ENCODE results near the gene SH3BP4.
A peak's percentile ranks its signal among the peaks of the same experiment; 100 is the strongest.

Gene SH3BP4

GRCh38 chr2:235024931-235025773 is 73.3 kb downstream of the SH3BP4 start:
- DNase-seq = no peak

GRCh38 chr2:235025800-235026536 is 74.2 kb downstream of the SH3BP4 start:
- no peak for DNase-seq

DNA sequence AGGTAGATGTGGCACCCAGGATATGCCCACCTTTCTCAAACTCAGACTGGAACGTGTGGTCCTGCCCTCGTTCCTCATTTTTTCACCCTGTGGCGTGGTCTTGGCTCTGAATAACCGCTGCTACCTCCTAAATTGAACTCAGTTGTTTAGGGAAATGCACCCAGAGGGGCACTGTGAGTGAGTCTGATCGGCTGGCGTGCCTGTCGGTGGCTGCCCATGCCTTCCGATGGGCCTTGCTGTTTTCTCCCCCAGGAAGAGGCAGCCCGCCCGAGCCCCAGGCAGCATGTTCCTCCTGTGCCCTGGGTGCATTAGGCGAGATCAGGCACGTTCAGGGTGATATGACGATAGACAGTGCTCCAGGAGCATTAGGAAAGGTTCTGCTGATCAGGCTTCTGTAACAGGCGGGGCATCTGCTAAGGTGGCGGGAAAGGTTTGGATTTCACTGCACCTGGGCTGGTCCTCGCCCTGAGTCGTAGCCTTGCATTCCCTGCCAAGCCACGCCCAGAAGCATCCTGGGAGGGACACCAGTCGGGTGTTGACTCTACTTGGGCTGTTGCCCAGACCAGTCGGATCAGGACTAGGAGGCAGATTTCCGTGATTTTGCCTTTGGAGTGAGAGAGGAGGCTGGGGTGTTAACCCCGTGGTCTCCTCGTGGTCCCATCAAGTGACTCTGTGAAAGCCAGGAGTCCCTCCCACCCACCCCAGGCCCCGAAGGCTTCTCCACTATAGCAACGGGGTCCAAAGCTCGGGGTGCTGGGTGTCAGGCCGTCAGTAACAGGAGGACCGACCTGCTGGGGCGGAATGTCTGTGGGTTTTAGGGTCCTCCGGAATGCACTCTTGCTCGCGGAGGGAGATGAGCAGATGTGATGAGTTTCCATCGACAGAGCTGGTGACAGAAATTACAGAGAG is 75.1 kb downstream of the SH3BP4 start:
- no peak for DNase-seq

DNA sequence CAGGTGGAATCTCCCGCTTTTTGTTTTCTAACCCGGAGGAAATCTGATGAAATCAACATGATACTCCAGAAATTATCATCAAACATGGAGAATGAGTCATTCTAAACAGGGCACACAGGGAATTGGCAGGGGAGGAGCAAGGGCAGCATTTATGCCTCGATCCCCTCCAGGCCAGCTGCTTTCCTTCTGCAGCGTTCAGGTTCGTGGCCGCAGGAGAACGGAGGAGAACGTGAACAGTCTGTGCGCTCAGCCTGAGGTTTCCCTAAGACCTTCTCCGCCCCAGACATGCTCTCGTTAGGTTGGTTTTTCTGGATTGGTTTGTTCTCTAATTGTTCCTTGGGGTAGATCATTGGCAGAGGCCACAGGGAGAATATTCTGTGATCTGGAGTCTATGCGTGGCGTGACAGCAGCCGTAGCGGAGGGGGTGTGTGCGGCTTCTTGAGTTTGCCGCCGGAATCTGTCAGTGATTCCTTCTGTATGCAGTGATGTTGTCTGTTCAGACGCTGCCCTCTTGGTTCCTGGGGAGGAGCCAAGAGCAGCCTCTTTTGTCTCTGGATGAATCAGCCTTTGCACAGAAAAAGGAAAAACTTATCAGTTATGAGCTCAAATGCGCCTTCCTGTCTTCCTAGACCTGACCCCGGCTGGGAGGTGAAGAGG is 75.9 kb downstream of the SH3BP4 start:
- DNase-seq = no peak

- DNase-seq = no peak
Measured at GRCh38 chr2:235028646-235029045, 76.8 kb downstream of the SH3BP4 start.

DNA sequence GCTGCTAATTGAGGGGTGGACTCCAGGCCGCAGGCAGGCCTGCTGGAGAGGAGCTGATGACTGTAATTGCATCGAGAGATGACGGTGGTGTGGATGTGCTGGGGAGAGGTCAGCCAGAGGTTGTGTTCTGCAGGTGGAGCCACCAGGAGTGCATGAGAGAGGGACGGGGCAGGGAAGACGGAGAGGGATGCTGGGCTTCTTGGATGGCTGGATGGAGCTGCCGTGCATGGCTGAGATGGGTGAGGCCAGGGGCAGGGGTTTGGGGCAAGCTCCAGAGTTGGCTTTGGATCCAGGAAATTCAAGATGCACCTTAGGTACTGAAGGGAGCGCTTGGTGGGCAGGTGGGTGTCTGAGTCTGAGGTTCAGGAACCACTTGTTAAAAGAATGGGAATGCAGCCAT is 77.2 kb downstream of the SH3BP4 start:
- no peak for DNase-seq

- DNase-seq = no peak
Measured at GRCh38 chr2:235030126-235030525, 78.3 kb downstream of the SH3BP4 start.

GRCh38 chr2:235030936-235031335 is 79.1 kb downstream of the SH3BP4 start:
- no peak for DNase-seq

DNA sequence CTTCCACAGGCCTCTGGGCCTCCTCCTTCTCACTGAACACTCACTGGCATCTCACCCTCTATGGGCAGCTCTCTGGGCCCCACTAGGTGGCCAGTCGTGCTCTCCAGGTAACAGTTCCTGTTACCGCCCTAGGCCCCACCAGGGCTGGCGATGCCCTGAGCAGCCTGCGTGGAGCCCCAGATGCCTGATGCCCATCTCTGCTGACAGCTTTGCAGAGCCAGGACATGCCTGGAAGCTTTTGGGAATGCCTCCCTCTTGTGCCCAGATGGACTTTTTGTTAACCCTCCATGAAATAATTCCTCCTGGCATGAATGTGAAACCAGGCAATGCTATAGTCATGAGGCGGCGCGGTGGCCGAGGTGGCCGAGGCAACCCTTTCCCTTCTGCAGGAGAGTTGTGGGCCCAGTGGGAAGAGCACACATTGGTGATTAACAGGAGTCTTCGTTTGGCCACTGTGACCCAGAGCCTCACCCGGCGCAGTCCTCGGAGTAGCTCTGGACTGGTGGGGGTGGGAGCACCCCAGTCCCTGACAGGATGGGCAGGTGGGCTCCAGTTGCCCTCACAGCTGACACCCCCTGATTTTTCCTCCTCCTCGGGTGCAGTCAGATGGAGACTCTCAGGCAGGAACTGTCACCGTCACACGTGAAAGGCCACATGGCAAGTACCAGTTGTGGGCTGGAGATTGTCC is 80.0 kb downstream of the SH3BP4 start:
- no peak for DNase-seq

GRCh38 chr2:235032466-235032865 is 80.6 kb downstream of the SH3BP4 start:
- no peak for DNase-seq

GRCh38 chr2:235032949-235033348 is 81.1 kb downstream of the SH3BP4 start:
- DNase-seq = no peak

DNA sequence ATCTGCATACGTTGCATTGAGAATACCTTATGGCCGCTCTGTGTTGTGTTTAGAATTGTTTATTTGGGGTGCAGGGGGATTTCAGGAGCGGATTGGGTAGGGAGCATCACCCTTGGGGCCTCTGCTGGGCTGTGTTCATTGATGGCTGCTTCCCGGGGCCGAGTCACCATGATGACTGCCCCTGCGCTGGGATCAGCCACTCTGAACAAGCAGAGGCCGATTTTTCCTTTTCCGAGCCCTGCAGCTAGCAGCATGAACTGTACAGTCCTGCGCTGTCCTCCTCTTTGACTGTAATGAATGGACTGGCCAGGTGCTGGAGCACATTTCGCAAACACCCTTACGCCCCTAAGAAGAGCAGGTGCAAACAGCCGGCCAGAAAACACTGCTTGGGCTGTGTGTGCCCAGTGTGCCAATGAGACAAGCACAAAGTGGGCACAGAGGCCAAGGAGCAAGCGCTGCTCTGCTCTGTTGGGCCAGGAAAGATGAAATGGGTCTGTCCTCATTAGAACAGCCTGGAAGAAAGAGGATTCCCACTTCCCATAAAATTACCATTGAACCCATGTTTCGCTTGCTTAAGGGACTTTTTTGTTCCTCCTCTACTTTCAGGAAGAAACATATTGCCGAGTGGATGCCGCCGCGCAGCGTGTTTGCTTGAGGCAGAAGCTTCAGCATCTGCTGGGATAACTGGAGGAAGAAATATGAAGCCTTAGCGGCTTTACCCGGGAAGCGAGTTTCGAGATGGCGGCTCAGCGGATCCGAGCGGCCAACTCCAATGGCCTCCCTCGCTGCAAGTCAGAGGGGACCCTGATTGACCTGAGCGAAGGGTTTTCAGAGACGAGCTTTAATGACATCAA is 82.7 kb downstream of the SH3BP4 start:
- no peak for DNase-seq

DNA sequence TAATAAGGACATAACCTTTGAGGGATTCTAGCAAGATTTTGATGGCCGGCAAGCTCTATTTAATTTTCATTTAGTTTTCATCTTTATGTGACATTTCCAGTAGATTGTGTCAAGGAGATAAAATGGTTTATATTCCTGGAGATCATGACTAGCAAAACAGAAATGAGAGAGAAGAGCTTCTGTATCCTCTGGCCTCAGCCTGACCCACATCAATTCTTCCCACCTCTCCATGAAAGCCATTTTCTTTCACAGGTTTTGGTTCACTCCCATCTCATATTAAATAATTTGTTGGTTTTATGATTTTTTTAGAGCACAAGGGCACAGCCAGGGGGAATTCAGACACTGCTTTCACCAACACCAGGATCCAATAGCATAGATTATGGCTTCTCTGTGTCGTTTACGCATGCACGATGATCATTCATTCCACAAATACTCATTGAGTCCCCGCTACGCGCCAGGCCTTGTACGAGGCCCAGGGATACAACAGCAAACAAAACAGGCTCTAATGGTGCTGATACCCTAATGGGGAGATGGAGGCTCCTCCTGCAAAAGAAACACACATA is 85.9 kb downstream of the SH3BP4 start:
- no peak for DNase-seq

- no peak for DNase-seq
Measured at GRCh38 chr2:235041221-235041917, 89.6 kb downstream of the SH3BP4 start.

DNA sequence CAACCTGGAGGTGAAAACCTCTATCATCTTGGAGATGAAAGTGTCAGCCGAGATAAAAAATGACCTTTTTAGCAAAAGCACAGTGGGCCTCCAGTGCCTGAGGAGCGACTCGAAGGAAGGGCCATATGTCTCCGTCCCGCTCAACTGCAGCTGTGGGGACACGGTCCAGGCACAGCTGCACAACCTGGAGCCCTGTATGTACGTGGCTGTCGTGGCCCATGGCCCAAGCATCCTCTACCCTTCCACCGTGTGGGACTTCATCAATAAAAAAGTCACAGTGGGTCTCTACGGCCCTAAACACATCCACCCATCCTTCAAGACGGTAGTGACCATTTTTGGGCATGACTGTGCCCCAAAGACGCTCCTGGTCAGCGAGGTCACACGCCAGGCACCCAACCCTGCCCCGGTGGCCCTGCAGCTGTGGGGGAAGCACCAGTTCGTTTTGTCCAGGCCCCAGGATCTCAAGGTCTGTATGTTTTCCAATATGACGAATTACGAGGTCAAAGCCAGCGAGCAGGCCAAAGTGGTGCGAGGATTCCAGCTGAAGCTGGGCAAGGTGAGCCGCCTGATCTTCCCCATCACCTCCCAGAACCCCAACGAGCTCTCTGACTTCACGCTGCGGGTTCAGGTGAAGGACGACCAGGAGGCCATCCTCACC is 90.2 kb downstream of the SH3BP4 start:
- DNase-seq = no peak

DNA sequence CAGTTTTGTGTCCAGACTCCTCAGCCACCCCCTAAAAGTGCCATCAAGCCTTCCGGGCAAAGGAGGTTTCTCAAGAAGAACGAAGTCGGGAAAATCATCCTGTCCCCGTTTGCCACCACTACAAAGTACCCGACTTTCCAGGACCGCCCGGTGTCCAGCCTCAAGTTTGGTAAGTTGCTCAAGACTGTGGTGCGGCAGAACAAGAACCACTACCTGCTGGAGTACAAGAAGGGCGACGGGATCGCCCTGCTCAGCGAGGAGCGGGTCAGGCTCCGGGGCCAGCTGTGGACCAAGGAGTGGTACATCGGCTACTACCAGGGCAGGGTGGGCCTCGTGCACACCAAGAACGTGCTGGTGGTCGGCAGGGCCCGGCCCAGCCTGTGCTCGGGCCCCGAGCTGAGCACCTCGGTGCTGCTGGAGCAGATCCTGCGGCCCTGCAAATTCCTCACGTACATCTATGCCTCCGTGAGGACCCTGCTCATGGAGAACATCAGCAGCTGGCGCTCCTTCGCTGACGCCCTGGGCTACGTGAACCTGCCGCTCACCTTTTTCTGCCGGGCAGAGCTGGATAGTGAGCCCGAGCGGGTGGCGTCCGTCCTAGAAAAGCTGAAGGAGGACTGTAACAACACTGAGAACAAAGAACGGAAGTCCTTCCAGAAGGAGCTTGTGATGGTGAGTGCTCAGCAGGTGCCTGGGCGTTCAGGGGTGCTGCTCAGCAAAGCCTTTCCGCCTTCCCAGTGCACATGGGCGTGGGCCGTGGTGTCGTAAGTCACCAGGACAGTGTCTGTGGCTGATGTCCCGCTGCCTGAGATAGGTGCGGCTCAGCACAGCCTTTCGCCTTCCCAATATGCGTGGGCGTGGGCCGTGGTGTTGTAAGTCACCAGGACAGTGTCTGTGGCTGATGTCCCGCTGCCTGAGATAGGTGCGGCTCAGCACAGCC is 91.0 kb downstream of the SH3BP4 start:
- DNase-seq = no peak

DNA sequence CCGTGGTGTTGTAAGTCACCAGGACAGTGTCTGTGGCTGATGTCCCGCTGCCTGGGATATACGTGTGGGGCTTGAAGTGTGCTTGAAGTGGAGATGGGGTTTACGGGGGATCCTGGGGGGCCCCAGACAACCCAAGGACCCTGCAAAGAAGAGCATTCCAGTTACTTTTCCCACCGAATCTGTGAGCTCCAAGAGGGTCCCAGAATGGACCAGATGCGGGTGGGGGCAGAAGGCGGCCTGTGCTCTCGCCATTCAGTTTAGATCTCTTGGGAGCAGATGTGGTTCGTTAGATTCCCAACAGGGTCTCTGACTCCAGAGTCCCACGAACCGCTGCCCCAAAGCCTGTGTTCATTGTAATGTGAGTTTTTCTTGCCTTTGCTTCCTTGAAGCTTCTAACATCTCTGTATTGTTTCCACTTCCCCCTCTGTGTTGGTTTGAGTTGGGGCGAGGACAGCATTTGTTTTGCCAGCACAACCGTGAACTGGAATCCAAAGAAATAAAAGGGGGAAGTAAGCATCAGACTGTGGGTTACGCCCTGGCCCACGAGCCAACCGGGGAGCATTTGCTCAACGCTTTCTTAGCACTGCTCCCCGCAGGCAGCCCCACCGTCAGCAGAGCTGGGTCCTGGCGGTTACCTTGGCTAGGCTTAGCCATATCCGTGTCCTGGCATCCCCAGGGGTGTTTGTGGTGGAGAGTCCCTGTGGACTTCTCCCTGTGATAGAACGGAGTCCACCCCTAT is 92.1 kb downstream of the SH3BP4 start:
- DNase-seq = peak; percentile 59 to 82
